GM12865 (cell line): ENCODE data around the gene SLC5A10.
"Not testable (repeated sequence)": the region's sequence is repeated elsewhere in the genome, so short reads cannot be mapped to it uniquely, and the experiment has no call there.

Experiments used
- DNase-seq: peaks from one replicate; pipeline ENCODE4 v3.0.0; 2010; ENCODE audit warnings: low read depth
- H3K4me3 ChIP-seq: 2 replicates; pipeline ENCODE4 v1.5.1; 2011; ENCODE audit warnings: mild to moderate bottlenecking, low read depth, low read length, control low read depth
- CTCF ChIP-seq: IDR thresholded peaks from 2 replicates; pipeline ENCODE4 v1.5.1; 2011; ENCODE audit warnings: low read length, control low read depth, low read depth, inconsistent platforms; ENCODE audit not compliant: insufficient read depth; ENCODE audit errors: missing control alignments

Gene SLC5A10

DNA sequence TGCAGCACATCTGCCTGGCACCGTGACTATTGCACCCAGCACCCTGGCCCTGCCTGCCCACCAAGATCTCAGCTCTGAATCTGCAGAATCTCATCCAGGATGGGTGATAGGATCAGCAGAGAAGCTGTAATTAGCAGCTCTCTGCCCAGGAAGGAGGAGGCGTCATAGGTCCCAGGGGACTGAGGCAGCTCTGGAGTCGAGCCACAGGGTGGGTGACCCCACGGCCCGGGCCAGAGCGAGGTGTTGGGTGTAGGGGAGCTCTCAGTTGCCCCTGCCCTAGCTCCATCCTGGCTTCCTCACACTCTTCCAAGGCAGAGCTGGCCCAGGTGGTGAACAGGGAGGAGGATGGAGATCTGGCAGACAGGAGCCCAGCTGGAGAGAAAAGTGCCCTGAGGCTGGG is 70.8 kb downstream of the SLC5A10 start:
- no peak overlapping the region for H3K4me3 ChIP-seq
- no peak for TF ChIP-seq CTCF
- DNase-seq = no peak

DNA sequence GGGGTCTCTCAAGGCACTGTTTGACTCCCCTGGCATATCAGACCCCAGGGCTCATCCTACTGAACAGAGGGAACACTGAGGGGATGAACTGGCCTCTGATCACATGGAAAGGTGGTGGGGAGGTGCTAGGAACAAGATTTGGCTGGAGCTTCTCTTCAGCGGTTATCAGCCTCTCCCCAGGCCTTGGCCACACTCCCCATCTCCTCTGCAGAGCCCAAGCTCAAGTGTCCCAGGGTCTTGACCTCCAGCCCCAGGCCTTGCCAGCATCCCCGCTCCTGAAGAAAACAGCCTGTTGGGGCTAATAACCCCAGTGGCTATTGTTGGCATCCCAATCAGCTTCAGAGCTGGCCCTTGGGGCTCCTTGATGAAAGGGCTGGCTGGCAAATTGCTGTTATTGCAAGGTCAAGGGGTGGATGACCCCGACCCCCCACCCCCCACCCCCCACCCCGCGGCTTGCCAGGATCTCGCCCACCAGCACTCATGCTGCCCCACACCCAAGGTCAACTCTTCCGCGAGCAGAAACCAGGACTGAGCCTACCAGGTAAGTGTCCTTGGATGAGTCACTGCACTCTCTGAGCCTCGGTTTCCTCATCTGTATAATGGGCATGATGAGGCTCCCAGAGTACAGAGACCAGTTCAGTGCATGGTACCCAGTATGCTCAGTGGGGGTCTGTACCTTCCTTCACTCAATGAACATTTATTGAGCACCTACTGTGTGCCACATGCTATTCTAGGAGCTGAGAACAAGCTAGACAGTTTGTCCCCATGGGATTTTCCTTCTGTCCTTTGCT is 71.4 kb downstream of the SLC5A10 start:
- no peak for DNase-seq
- H3K4me3 ChIP-seq = no peak overlapping the region
- no peak for TF ChIP-seq CTCF

- H3K4me3 ChIP-seq = no peak overlapping the region
- DNase-seq = no peak
- TF ChIP-seq CTCF = no peak
Observed at GRCh38 chr17:19024101-19025078, 72.4 kb downstream of the SLC5A10 start.

DNA sequence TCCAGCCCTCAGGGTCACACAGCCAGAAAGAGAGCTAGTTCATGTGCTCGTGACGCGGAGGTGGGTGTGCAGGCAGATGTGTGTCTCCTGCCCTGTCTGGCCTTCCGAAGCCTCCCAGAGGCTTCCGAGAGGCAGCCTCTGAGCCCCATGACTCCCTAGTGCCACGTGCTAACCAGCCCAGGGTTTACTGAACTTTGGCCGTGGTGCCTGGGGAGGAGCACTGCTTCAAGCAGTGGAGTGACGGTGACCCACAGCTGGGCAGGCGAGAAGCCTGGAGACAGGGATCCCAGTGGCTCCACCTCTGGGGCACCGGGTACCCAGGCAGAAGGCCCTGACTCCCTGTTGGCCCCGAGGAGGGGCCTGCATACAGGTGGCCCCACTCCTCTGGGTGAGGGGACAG is 76.7 kb downstream of the SLC5A10 start:
- DNase-seq = not testable (repeated sequence)

DNA sequence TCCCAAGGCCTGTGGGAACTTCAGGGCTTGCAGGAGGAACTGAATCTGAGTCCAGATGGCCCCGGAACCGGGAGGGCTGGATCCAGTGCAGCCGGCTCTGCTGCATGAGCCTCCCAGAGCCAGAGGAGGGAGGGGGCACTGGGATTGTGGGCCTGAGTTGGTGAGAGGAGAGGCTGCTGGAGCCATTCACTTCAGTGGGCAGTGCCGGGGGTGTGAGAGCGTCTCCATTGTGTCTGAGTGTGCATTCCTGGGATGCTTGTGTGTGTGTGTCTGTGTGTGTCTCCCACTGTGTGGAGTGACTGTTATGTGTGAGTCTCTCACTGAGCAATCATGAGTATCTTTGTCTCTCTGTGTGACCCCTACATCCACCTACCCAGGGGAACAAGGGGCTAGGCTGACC is 77.8 kb downstream of the SLC5A10 start:
- not testable (repeated sequence) for DNase-seq, H3K4me3 ChIP-seq

More for the DNA sequence above, 76.7 kb downstream of the SLC5A10 start:
- H3K4me3 ChIP-seq = not testable (repeated sequence)

DNA sequence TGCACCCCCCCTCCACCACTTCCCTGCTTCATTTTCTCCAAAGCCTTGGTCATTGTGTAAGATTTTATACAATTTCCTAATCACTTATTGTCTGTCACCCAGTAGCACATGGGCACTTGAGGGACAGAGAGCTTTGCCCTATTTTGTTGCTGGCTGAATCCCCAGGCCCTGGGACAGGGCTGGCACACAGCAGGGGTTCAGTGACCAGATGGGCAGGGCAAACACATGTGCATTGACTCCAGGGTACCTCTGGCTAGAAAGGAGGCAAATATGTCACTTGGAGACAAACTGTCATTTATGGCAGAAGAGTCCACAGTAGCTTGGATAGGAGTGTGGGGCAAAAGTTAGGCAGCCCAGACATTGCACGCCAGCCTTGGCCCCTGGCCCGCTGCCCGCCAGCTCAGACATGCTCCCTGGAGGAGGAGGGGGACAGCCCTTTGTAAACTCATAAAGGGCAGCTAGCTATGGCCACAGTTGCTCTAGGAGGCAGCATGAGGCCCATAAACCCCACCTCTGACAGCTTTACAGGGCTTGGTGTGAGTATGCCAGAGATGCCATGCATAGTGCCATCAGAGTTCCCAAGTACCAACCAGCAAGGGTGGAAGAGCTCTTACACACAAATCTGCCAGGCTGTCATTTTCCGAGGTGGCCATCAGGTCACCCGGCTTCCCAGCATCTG is 78.9 kb downstream of the SLC5A10 start:
- not testable (repeated sequence) for H3K4me3 ChIP-seq, DNase-seq

DNA sequence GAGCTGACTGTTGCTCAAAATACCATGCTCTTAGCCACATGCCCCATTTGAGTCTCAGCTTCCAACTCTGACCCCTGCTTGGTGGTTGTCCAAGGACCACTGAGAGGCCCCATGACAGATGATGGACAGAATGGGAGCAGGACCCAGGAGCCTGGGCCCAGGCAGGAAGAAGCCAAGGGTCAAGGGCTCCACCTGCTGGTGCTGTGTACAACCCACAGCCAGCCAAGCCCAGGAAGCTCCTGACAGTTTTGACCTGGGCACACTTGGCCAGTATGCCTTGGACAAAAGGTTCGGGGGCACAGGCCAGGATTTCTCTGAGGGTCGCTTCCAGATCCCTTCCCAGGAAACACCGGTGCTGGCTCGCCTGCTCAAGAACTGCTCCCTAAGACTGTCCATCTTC is 79.8 kb downstream of the SLC5A10 start:
- TF ChIP-seq CTCF = peak; percentile 26

DNA sequence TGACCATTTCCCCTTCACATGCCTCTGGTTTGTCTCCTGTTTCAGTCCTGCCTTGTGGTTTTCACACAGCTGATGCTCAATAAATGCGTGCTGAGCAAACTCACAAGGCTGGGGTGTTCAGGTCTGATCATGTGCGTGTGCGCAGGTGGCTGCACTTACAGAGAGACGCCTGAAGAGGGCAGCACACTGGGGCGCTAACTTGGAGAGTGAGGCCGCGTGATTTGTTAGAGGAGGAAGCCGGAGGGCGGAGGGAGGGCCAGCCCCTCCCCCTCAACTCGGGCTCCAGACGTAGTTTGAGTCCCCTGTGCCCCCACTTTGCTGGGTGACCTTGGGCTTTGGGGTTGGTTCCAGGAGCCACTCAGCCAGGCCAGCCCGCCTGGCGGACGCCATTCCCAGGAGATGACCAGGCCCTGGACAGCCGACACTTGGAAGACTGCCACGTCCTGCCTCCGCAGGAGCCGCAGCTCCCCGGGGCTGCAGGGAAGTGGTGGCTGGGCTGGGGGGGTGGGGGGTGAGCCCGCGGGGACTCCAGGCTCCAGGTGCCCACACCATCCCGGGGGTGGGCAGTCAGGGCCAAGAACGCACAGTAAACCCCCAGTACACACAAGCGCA is 80.5 kb downstream of the SLC5A10 start:
- DNase-seq, H3K4me3 ChIP-seq: not testable (repeated sequence)

More for the DNA sequence above, 79.8 kb downstream of the SLC5A10 start:
- DNase-seq, H3K4me3 ChIP-seq: not testable (repeated sequence)

- DNase-seq = not testable (repeated sequence)
Observed at GRCh38 chr17:19036186-19036585, 84.2 kb downstream of the SLC5A10 start.

GRCh38 chr17:19037547-19037946 is 85.6 kb downstream of the SLC5A10 start:
- DNase-seq, H3K4me3 ChIP-seq: not testable (repeated sequence)

More at GRCh38 chr17:19036186-19036585, 84.2 kb downstream of the SLC5A10 start:
- H3K4me3 ChIP-seq = not testable (repeated sequence)

- DNase-seq, H3K4me3 ChIP-seq: not testable (repeated sequence)
Observed at GRCh38 chr17:19038007-19038406, 86.0 kb downstream of the SLC5A10 start.

GRCh38 chr17:19038730-19039129 is 86.8 kb downstream of the SLC5A10 start:
- not testable (repeated sequence) for DNase-seq

DNA sequence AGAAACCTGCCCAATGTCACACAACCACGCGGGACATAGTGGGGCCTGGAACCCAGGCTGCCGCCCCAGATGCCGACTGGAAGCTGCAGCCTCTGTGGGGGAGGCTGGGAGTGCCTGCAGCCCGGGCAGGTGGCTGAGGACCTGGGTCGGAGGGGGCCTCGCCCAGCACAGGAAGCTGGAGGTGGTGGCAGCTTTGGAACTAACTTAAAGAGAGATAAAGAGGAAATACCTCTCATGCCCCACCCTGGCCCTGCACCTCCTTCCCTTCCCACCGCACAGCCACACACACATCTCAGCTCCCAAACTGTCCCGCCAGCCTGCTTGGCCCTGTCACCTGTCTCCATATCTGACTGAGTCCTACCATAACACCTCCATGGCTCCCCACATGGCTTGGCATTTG is 88.4 kb downstream of the SLC5A10 start:
- DNase-seq, H3K4me3 ChIP-seq: not testable (repeated sequence)

More at GRCh38 chr17:19038730-19039129, 86.8 kb downstream of the SLC5A10 start:
- not testable (repeated sequence) for H3K4me3 ChIP-seq
